ENCODE measurements around the gene RPAP3. TPM values are rescaled to one million over a fixed set of nuclear protein-coding genes. Genes with fewer than 3 reads are reported as not detected.
"Not testable (repeated sequence)": the region's sequence is repeated elsewhere in the genome, so short reads cannot be mapped to it uniquely, and the experiment has no call there.

Gene RPAP3
- total and polyA plus RNA-seq, 4 donors, result 4.6 to 22.7 (median 13.2) TPM

GRCh38 chr12:47650469-47650868 lies 55.4 kb downstream of the RPAP3 start:
- no peak for DNase-seq
- no peak overlapping the region for H3K27ac ChIP-seq (ENCODE audit: low read depth in 1 of 2, low read length in 2 of 2)
- intact Hi-C loops (cut with DNase I), result loop anchor here (5.0 kb wide), 1 partner anchor 37 kb away; no protein-coding TSS in a partner anchor
- no peaks in the 10 kb centered on the region for H3K36me3 ChIP-seq (ENCODE audit: control insufficient read depth in 1 of 2, insufficient read depth in 2 of 2, low read length in 1 of 2)
- H3K9me3 ChIP-seq (ENCODE audit: control insufficient read depth, low read length), result no peaks in the 10 kb centered on the region
- H3K27me3 ChIP-seq (ENCODE audit: control insufficient read depth in 1 of 2, insufficient read depth in 2 of 2, low read length in 1 of 2), result no peaks in the 10 kb centered on the region
- 75 to 89% methylated on average over 1 of the region's 1 CpG for WGBS, 2 donors
- peaks cover 0 to 3% of the 10 kb centered on the region in 2 donors for H3K4me1 ChIP-seq (ENCODE audit: control insufficient read depth in 1 of 2, insufficient read depth in 2 of 2, low read length in 2 of 2)
- H3K4me3 ChIP-seq (ENCODE audit: low read length in 2 of 2), result no peak overlapping the region
- ATAC-seq (ENCODE audit: low FRiP score), result no peak

DNA sequence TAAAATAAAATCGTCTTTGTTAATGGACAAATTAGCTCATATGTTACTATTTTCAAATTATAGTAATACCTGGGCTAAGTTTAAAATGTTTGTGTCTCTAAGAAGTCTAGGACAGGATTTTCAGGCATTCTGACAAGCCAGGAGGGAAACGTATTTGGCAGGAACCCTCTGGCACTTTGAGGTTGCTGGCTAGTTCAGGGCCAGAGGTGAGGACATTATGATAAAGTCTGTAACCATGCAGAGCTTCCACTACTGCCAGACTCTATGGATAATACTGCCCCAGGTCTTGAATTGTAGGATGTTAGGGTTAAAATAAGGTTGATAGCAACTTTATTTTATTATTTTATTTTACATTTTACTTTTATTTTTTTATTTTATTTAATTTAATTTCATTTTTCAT lies 56.4 kb downstream of the RPAP3 start:
- Histone ChIP-seq H3K27me3 (ENCODE audit: control insufficient read depth in 1 of 2, insufficient read depth in 2 of 2, low read length in 1 of 2) (no peaks in the 10 kb centered on the region), H3K36me3 (ENCODE audit: control insufficient read depth in 1 of 2, insufficient read depth in 2 of 2, low read length in 1 of 2) (no peaks in the 10 kb centered on the region), H3K9me3 (ENCODE audit: control insufficient read depth, low read length) (no peaks in the 10 kb centered on the region), H3K27ac (ENCODE audit: low read depth in 1 of 2, low read length in 2 of 2) (no peak overlapping the region), H3K4me3 (ENCODE audit: low read length in 2 of 2) (no peak overlapping the region), H3K4me1 (ENCODE audit: control insufficient read depth in 1 of 2, insufficient read depth in 2 of 2, low read length in 2 of 2) (peaks cover 0 to 3% of the 10 kb centered on the region in 2 donors)
- ATAC-seq (ENCODE audit: low FRiP score) (no peak), DNase-seq (no peak)
- WGBS, 2 donors, result 15 to 17% methylated on average over 2 of the region's 2 CpGs
- intact Hi-C loops (cut with DNase I), result no loop called here

- 95 to 98% methylated on average over 2 of the region's 2 CpGs for WGBS, 2 donors
- H3K4me1 ChIP-seq (ENCODE audit: control insufficient read depth in 1 of 2, insufficient read depth in 2 of 2, low read length in 2 of 2), result peaks cover 0 to 3% of the 10 kb centered on the region in 2 donors
- H3K9me3 ChIP-seq (ENCODE audit: control insufficient read depth, low read length), result no peaks in the 10 kb centered on the region
- H3K27me3 ChIP-seq (ENCODE audit: control insufficient read depth in 1 of 2, insufficient read depth in 2 of 2, low read length in 1 of 2), result no peaks in the 10 kb centered on the region
- H3K27ac ChIP-seq (ENCODE audit: low read depth in 1 of 2, low read length in 2 of 2), result no peak overlapping the region
- no peaks in the 10 kb centered on the region for H3K36me3 ChIP-seq (ENCODE audit: control insufficient read depth in 1 of 2, insufficient read depth in 2 of 2, low read length in 1 of 2)
- ATAC-seq (ENCODE audit: low FRiP score) (no peak), DNase-seq (no peak)
- no peak overlapping the region for H3K4me3 ChIP-seq (ENCODE audit: low read length in 2 of 2)
- intact Hi-C loops (cut with DNase I), result no loop called here
Observed at GRCh38 chr12:47648056-47648579, 57.7 kb downstream of the RPAP3 start.

DNA sequence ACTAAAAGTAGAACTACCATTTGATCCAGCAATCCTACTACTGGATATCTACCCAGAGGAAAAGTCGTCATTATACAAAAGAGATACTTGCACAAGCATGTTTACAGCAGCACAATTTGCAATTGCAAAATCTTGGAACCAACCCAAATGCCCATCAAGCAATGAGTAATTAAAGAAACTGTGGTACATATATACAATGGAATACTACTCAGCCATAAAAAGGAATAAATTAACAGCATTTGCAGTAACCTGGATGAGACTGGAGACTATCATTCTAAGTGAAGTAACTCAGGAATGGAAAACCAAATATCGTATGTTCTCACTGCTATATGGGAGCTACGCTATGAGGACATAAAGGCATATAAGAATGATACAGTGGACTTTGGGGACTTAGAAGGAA lies 63.5 kb downstream of the RPAP3 start:
- 97 to 99% methylated on average over 3 of the region's 3 CpGs for WGBS, 2 donors

DNA sequence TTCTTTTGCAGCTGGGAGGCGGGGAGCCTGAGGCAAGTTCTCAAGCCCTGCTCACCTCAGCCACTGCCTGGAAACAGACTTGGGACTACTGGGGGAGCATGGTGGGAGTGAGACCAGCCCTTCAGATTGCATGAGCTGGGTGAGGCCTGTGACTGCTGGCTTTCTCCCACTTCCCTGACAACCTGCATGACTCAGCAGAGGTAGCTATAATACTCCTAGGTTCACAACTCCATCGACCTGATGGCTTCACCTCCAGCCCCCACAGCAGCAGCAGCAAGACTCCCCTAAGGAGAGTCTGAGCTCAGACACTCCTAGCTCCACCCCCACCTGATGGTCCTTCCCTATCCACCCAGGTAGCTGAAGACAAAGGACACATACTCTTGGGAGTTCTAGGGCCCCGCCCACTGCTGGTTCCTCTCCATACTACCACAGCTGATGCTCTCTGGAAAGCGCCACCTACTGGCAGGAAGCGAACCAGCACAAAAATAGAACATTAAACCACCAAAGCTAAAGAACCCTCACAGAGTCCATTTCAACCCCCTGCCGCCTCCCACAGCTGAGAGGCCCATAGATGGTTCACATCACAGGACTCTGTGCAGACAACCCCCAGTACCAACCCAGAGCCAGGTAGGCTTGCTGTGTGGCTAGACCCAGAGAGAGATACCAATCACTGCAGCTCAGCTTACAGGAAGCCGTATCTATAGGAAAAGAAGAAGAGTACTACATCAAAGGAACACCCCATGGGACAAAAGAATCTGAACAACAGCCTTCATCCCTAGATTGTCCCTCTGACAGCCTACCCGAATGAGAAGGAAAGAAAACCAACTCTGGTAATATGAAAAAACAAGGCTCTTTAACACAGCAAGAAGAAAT lies 68.7 kb downstream of the RPAP3 start:
- DNase-seq (peak; percentile 63 to 77), ATAC-seq (ENCODE audit: low FRiP score) (no peak)
- Histone ChIP-seq H3K27me3 (ENCODE audit: control insufficient read depth in 1 of 2, insufficient read depth in 2 of 2, low read length in 1 of 2) (no peaks in the 10 kb centered on the region), H3K27ac (ENCODE audit: low read depth in 1 of 2, low read length in 2 of 2) (no peak overlapping the region), H3K36me3 (ENCODE audit: control insufficient read depth in 1 of 2, insufficient read depth in 2 of 2, low read length in 1 of 2) (no peaks in the 10 kb centered on the region), H3K4me3 (ENCODE audit: low read length in 2 of 2) (no peak overlapping the region), H3K9me3 (ENCODE audit: control insufficient read depth, low read length) (no peaks in the 10 kb centered on the region), H3K4me1 (ENCODE audit: control insufficient read depth in 1 of 2, insufficient read depth in 2 of 2, low read length in 2 of 2) (no peaks in the 10 kb centered on the region)
- intact Hi-C loops (cut with DNase I), result no loop called here
- WGBS, 2 donors, result 68 to 78% methylated on average over 8 of the region's 8 CpGs

More for the DNA sequence above, 63.5 kb downstream of the RPAP3 start:
- H3K27ac ChIP-seq (ENCODE audit: low read depth in 1 of 2, low read length in 2 of 2); H3K4me3 ChIP-seq (ENCODE audit: low read length in 2 of 2); H3K4me1 ChIP-seq (ENCODE audit: control insufficient read depth in 1 of 2, insufficient read depth in 2 of 2, low read length in 2 of 2); H3K36me3 ChIP-seq (ENCODE audit: control insufficient read depth in 1 of 2, insufficient read depth in 2 of 2, low read length in 1 of 2); ATAC-seq (ENCODE audit: low FRiP score); intact Hi-C loops (cut with DNase I); H3K9me3 ChIP-seq (ENCODE audit: control insufficient read depth, low read length); DNase-seq; H3K27me3 ChIP-seq (ENCODE audit: control insufficient read depth in 1 of 2, insufficient read depth in 2 of 2, low read length in 1 of 2): not testable (repeated sequence)

GRCh38 chr12:47635770-47636169 lies 70.1 kb downstream of the RPAP3 start:
- H3K36me3 ChIP-seq (ENCODE audit: control insufficient read depth in 1 of 2, insufficient read depth in 2 of 2, low read length in 1 of 2); H3K27ac ChIP-seq (ENCODE audit: low read depth in 1 of 2, low read length in 2 of 2); ATAC-seq (ENCODE audit: low FRiP score); H3K4me3 ChIP-seq (ENCODE audit: low read length in 2 of 2); DNase-seq; H3K9me3 ChIP-seq (ENCODE audit: control insufficient read depth, low read length); intact Hi-C loops (cut with DNase I); H3K4me1 ChIP-seq (ENCODE audit: control insufficient read depth in 1 of 2, insufficient read depth in 2 of 2, low read length in 2 of 2); H3K27me3 ChIP-seq (ENCODE audit: control insufficient read depth in 1 of 2, insufficient read depth in 2 of 2, low read length in 1 of 2): not testable (repeated sequence)

DNA sequence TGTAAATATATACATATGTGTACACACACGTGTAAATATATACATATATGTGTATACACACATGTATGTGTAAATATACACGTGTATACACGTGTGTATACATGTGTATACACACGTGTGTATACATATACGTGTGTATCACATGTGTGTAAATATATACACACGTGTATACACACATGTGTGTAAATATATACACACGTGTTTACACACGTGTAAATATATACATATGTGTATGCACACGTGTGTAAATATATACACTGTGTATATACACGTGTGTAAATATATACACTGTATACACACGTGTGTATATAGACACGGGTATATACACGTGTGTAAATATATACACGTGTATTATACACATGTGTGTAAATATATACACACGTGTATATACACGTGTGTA lies 71.7 kb downstream of the RPAP3 start:
- no peak for ATAC-seq (ENCODE audit: low FRiP score)
- intact Hi-C loops (cut with DNase I), result no loop called here
- peaks cover 0 to 1% of the 10 kb centered on the region in 2 donors for H3K4me1 ChIP-seq (ENCODE audit: control insufficient read depth in 1 of 2, insufficient read depth in 2 of 2, low read length in 2 of 2)
- H3K9me3 ChIP-seq (ENCODE audit: control insufficient read depth, low read length), result no peaks in the 10 kb centered on the region
- H3K36me3 ChIP-seq (ENCODE audit: control insufficient read depth in 1 of 2, insufficient read depth in 2 of 2, low read length in 1 of 2), result no peaks in the 10 kb centered on the region
- H3K4me3 ChIP-seq (ENCODE audit: low read length in 2 of 2), result no peak overlapping the region
- H3K27ac ChIP-seq (ENCODE audit: low read depth in 1 of 2, low read length in 2 of 2), result no peak overlapping the region
- no peak for DNase-seq
- WGBS, 2 donors, result 66 to 71% methylated on average over 16 of the region's 16 CpGs
- H3K27me3 ChIP-seq (ENCODE audit: control insufficient read depth in 1 of 2, insufficient read depth in 2 of 2, low read length in 1 of 2), result no peaks in the 10 kb centered on the region

- DNase-seq (no peak), ATAC-seq (ENCODE audit: low FRiP score) (no peak)
- Histone ChIP-seq H3K27me3 (ENCODE audit: control insufficient read depth in 1 of 2, insufficient read depth in 2 of 2, low read length in 1 of 2) (no peaks in the 10 kb centered on the region), H3K4me3 (ENCODE audit: low read length in 2 of 2) (no peak overlapping the region), H3K27ac (ENCODE audit: low read depth in 1 of 2, low read length in 2 of 2) (no peak overlapping the region), H3K9me3 (ENCODE audit: control insufficient read depth, low read length) (no peaks in the 10 kb centered on the region), H3K4me1 (ENCODE audit: control insufficient read depth in 1 of 2, insufficient read depth in 2 of 2, low read length in 2 of 2) (no peaks in the 10 kb centered on the region), H3K36me3 (ENCODE audit: control insufficient read depth in 1 of 2, insufficient read depth in 2 of 2, low read length in 1 of 2) (no peaks in the 10 kb centered on the region)
- intact Hi-C loops (cut with DNase I), result no loop called here
- WGBS, 2 donors, result 92 to 93% methylated on average over 1 of the region's 1 CpG
Observed at GRCh38 chr12:47621960-47622359, 83.9 kb downstream of the RPAP3 start.

DNA sequence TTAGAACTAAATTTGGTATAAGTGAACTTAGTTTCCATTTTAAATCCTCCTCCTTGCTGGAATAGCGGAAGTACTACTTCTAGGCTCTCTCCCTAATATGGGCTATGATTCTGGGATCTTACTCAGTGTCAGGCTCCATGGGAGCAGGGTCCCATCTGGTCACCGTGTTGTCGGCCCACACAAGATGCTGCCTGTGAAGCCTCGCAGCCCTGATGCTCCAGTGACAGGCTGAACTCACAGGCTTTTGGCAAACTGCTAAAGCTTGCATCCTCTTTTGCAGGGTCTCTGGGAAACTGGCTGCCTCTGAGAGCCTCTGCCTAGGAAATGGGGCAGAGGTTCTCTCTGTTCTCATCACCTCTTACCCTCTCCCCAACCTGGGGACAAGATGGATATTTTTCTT lies 88.4 kb downstream of the RPAP3 start:
- intact Hi-C loops (cut with DNase I), result no loop called here
- Histone ChIP-seq H3K4me3 (ENCODE audit: low read length in 2 of 2) (no peak overlapping the region), H3K9me3 (ENCODE audit: control insufficient read depth, low read length) (peaks cover 5% of the 10 kb centered on the region), H3K27me3 (ENCODE audit: control insufficient read depth in 1 of 2, insufficient read depth in 2 of 2, low read length in 1 of 2) (no peaks in the 10 kb centered on the region), H3K27ac (ENCODE audit: low read depth in 1 of 2, low read length in 2 of 2) (no peak overlapping the region), H3K36me3 (ENCODE audit: control insufficient read depth in 1 of 2, insufficient read depth in 2 of 2, low read length in 1 of 2) (no peaks in the 10 kb centered on the region), H3K4me1 (ENCODE audit: control insufficient read depth in 1 of 2, insufficient read depth in 2 of 2, low read length in 2 of 2) (no peaks in the 10 kb centered on the region)
- ATAC-seq (ENCODE audit: low FRiP score), result no peak
- no peak for DNase-seq
- WGBS, 2 donors, result 82 to 85% methylated on average over 4 of the region's 4 CpGs

All from aorta (tissue), 5 donors.